Measurements from ENCODE around the gene ETV2. TPM values are rescaled to one million over a fixed set of nuclear protein-coding genes. Genes with fewer than 3 reads are reported as not detected.
"Not testable (repeated sequence)": the region's sequence is repeated elsewhere in the genome, so short reads cannot be mapped to it uniquely, and the experiment has no call there.

The ETV2 gene
- total RNA-seq, result under 1 TPM in 3 of 5 experiments, not detected in 2; 0.56 to 0.71 (median 0.70) TPM
- polyA plus RNA-seq, result under 1 TPM; 0.61 to 0.89 TPM
- total RNA-seq, result not detected

GRCh38 chr19:35641515-35642151, at the start of gene ETV2:
Gene ETV2, plus strand, starts transcription at chr19:35641745. Its CDS starts 716 bp downstream, at chr19:35642461.
- Histone ChIP-seq H3K27me3 (ENCODE audit: control insufficient read depth in 2 of 2, insufficient read depth in 2 of 2, low read length in 2 of 2) (no peaks in the 10 kb centered on the region), H3K36me3 (ENCODE audit: control insufficient read depth in 2 of 3, insufficient read depth in 3 of 3, low read length in 3 of 3) (peaks cover 0 to 22% (median 0%) of the 10 kb centered on the region in 3 experiments), H3K4me1 (ENCODE audit: control insufficient read depth in 2 of 2, insufficient read depth in 2 of 2, low read length in 2 of 2) (peaks cover 18 to 28% of the 10 kb centered on the region in 2 donors), H3K9me3 (ENCODE audit: control insufficient read depth in 2 of 3, low read length in 3 of 3) (no peaks in the 10 kb centered on the region), H3K27ac (ENCODE audit: low read depth, low read length) (no peak within 1 kb of the TSS), H3K4me3 (ENCODE audit: low read length) (no peak within 1 kb of the TSS)
- peak in 3 of 9 donors; percentile 21 to 64 (median 51) for DNase-seq
- no peaks in the 10 kb centered on the region for H3K27me3 Mint-ChIP-seq
- peaks cover 0 to 12% (median 4%) of the 10 kb centered on the region in 5 donors for H3K36me3 Mint-ChIP-seq
- ChIA-PET CTCF (no interaction called here), POLR2A (interaction anchor here (3.6 kb wide), 1 partner anchor 29 kb away, joined by 16 read pairs; the partner anchor contains the start of gene HAUS5)
- H3K4me1 Mint-ChIP-seq, result peaks cover 12 to 32% (median 27%) of the 10 kb centered on the region in 7 donors
- intact Hi-C loops (cut with micrococcal nuclease), result loop anchor here (5.0 to 10.0 kb wide), 4 partner anchors 377 to 733 kb away; partner anchors contain the start of genes FXYD7 (in 1 of the 2), THAP8 (in 1 of the 2), USF2 (in 1 of the 2) and WDR62 (in 1 of the 2)
- peak within 1 kb of the TSS; percentile 42 to 94 (median 88) for H3K4me3 Mint-ChIP-seq
- peak within 1 kb of the TSS in 5 of 9 donors; percentile 39 to 83 (median 68) for H3K27ac Mint-ChIP-seq
- ATAC-seq, result no peak
- no peaks in the 10 kb centered on the region for H3K9me3 Mint-ChIP-seq

GRCh38 chr19:35592226-35592625, 49.3 kb upstream of the ETV2 start:
- ATAC-seq (no peak), DNase-seq (peak in 5 of 9 donors; percentile 22 to 44 (median 35))
- Mint-ChIP-seq H3K4me3 (no peak overlapping the region), H3K27ac (no peak overlapping the region), H3K36me3 (no peaks in the 10 kb centered on the region), H3K4me1 (peaks cover 0 to 10% (median 3%) of the 10 kb centered on the region in 7 donors), H3K9me3 (no peaks in the 10 kb centered on the region), H3K27me3 (peaks cover 0 to 9% (median 5%) of the 10 kb centered on the region in 5 donors)
- Histone ChIP-seq H3K4me3 (ENCODE audit: low read length) (no peak overlapping the region), H3K9me3 (ENCODE audit: control insufficient read depth in 2 of 3, low read length in 3 of 3) (no peaks in the 10 kb centered on the region), H3K36me3 (ENCODE audit: control insufficient read depth in 2 of 3, insufficient read depth in 3 of 3, low read length in 3 of 3) (no peaks in the 10 kb centered on the region), H3K4me1 (ENCODE audit: control insufficient read depth in 2 of 2, insufficient read depth in 2 of 2, low read length in 2 of 2) (no peaks in the 10 kb centered on the region), H3K27ac (ENCODE audit: low read depth, low read length) (no peak overlapping the region), H3K27me3 (ENCODE audit: control insufficient read depth in 2 of 2, insufficient read depth in 2 of 2, low read length in 2 of 2) (no peaks in the 10 kb centered on the region)
- intact Hi-C loops (cut with micrococcal nuclease), result loop anchor here (1.0 to 5.0 kb wide), 3 partner anchors 43 to 82 kb away; partner anchors contain the start of gene TMEM147 (in 1 of the 2)
- ChIA-PET CTCF (interaction anchor here (0.6 to 1.8 kb wide), 5 partner anchors 11 to 507 kb away, joined by 3 to 5 read pairs (median 4); no protein-coding TSS in a partner anchor), POLR2A (interaction anchor here (0.6 to 0.7 kb wide), 2 partner anchors 173 to 1406 kb away, joined by 3 read pairs; no protein-coding TSS in a partner anchor)

GRCh38 chr19:35595026-35595425, 46.5 kb upstream of the ETV2 start:
- H3K4me3 ChIP-seq (ENCODE audit: low read length); H3K27me3 ChIP-seq (ENCODE audit: control insufficient read depth in 2 of 2, insufficient read depth in 2 of 2, low read length in 2 of 2); intact Hi-C loops (cut with micrococcal nuclease); H3K4me1 ChIP-seq (ENCODE audit: control insufficient read depth in 2 of 2, insufficient read depth in 2 of 2, low read length in 2 of 2); H3K4me3 Mint-ChIP-seq; H3K36me3 Mint-ChIP-seq; DNase-seq; H3K9me3 Mint-ChIP-seq; H3K27ac Mint-ChIP-seq; ATAC-seq; H3K36me3 ChIP-seq (ENCODE audit: control insufficient read depth in 2 of 3, insufficient read depth in 3 of 3, low read length in 3 of 3); POLR2A ChIA-PET; H3K27ac ChIP-seq (ENCODE audit: low read depth, low read length); H3K9me3 ChIP-seq (ENCODE audit: control insufficient read depth in 2 of 3, low read length in 3 of 3): not testable (repeated sequence)
- Mint-ChIP-seq H3K4me1 (peaks cover 0 to 10% (median 3%) of the 10 kb centered on the region in 7 donors), H3K27me3 (peaks cover 0 to 11% (median 8%) of the 10 kb centered on the region in 5 donors)
- CTCF ChIA-PET, result interaction anchor here (0.6 kb wide), 1 partner anchor 10 kb away, joined by 5 read pairs; no protein-coding TSS in a partner anchor

- POLR2A ChIA-PET, result no interaction called here
- H3K36me3 ChIP-seq (ENCODE audit: control insufficient read depth in 2 of 3, insufficient read depth in 3 of 3, low read length in 3 of 3), result no peaks in the 10 kb centered on the region
- intact Hi-C loops (cut with micrococcal nuclease), result no loop called here
- H3K4me1 Mint-ChIP-seq, result peaks cover 0 to 10% (median 3%) of the 10 kb centered on the region in 7 donors
- no peak overlapping the region for H3K27ac ChIP-seq (ENCODE audit: low read depth, low read length)
- ATAC-seq (no peak), DNase-seq (no peak)
- H3K27ac Mint-ChIP-seq, result no peak overlapping the region
- no peaks in the 10 kb centered on the region for H3K36me3 Mint-ChIP-seq
- H3K4me3 ChIP-seq (ENCODE audit: low read length), result no peak overlapping the region
- peaks cover 0 to 13% (median 9%) of the 10 kb centered on the region in 5 donors for H3K27me3 Mint-ChIP-seq
- CTCF ChIA-PET, result interaction anchor here (1.1 kb wide), 1 partner anchor 11 kb away, joined by 3 read pairs; no protein-coding TSS in a partner anchor
- H3K4me1 ChIP-seq (ENCODE audit: control insufficient read depth in 2 of 2, insufficient read depth in 2 of 2, low read length in 2 of 2), result no peaks in the 10 kb centered on the region
- H3K27me3 ChIP-seq (ENCODE audit: control insufficient read depth in 2 of 2, insufficient read depth in 2 of 2, low read length in 2 of 2), result no peaks in the 10 kb centered on the region
- H3K9me3 Mint-ChIP-seq, result peaks cover 0 to 2% (median 0%) of the 10 kb centered on the region in 11 donors
- no peaks in the 10 kb centered on the region for H3K9me3 ChIP-seq (ENCODE audit: control insufficient read depth in 2 of 3, low read length in 3 of 3)
- H3K4me3 Mint-ChIP-seq, result no peak overlapping the region
Measured at GRCh38 chr19:35595928-35596327, 45.6 kb upstream of the ETV2 start.

- Histone ChIP-seq H3K4me1 (ENCODE audit: control insufficient read depth in 2 of 2, insufficient read depth in 2 of 2, low read length in 2 of 2) (no peaks in the 10 kb centered on the region), H3K27ac (ENCODE audit: low read depth, low read length) (no peak overlapping the region), H3K27me3 (ENCODE audit: control insufficient read depth in 2 of 2, insufficient read depth in 2 of 2, low read length in 2 of 2) (no peaks in the 10 kb centered on the region), H3K9me3 (ENCODE audit: control insufficient read depth in 2 of 3, low read length in 3 of 3) (no peaks in the 10 kb centered on the region), H3K4me3 (ENCODE audit: low read length) (no peak overlapping the region), H3K36me3 (ENCODE audit: control insufficient read depth in 2 of 3, insufficient read depth in 3 of 3, low read length in 3 of 3) (no peaks in the 10 kb centered on the region)
- ChIA-PET POLR2A (no interaction called here), CTCF (interaction anchor here (1.1 kb wide), 1 partner anchor 10 kb away, joined by 3 read pairs; no protein-coding TSS in a partner anchor)
- Mint-ChIP-seq H3K27me3 (peaks cover 0 to 14% (median 9%) of the 10 kb centered on the region in 5 donors), H3K27ac (peak overlapping the region in 1 of 9 donors; percentile 75), H3K9me3 (peaks cover 0 to 2% (median 0%) of the 10 kb centered on the region in 11 donors), H3K36me3 (peaks cover 0 to 3% (median 0%) of the 10 kb centered on the region in 5 donors), H3K4me1 (peaks cover 0 to 10% (median 3%) of the 10 kb centered on the region in 7 donors), H3K4me3 (no peak overlapping the region)
- DNase-seq, result no peak
- no peak for ATAC-seq
- intact Hi-C loops (cut with micrococcal nuclease), result no loop called here
Measured at GRCh38 chr19:35596366-35596999, 45.1 kb upstream of the ETV2 start.

GRCh38 chr19:35601971-35602370, 39.6 kb upstream of the ETV2 start:
- DNase-seq (no peak), ATAC-seq (no peak)
- Histone ChIP-seq H3K36me3 (ENCODE audit: control insufficient read depth in 2 of 3, insufficient read depth in 3 of 3, low read length in 3 of 3) (no peaks in the 10 kb centered on the region), H3K9me3 (ENCODE audit: control insufficient read depth in 2 of 3, low read length in 3 of 3) (no peaks in the 10 kb centered on the region), H3K27me3 (ENCODE audit: control insufficient read depth in 2 of 2, insufficient read depth in 2 of 2, low read length in 2 of 2) (no peaks in the 10 kb centered on the region), H3K4me3 (ENCODE audit: low read length) (no peak overlapping the region), H3K27ac (ENCODE audit: low read depth, low read length) (no peak overlapping the region), H3K4me1 (ENCODE audit: control insufficient read depth in 2 of 2, insufficient read depth in 2 of 2, low read length in 2 of 2) (no peaks in the 10 kb centered on the region)
- ChIA-PET CTCF (no interaction called here), POLR2A (no interaction called here)
- H3K27me3 Mint-ChIP-seq, result peaks cover 0 to 13% (median 0%) of the 10 kb centered on the region in 5 donors
- peaks cover 0 to 5% (median 0%) of the 10 kb centered on the region in 11 donors for H3K9me3 Mint-ChIP-seq
- H3K27ac Mint-ChIP-seq, result no peak overlapping the region
- intact Hi-C loops (cut with micrococcal nuclease), result no loop called here
- no peak overlapping the region for H3K4me3 Mint-ChIP-seq
- H3K36me3 Mint-ChIP-seq, result peaks cover 0 to 3% (median 0%) of the 10 kb centered on the region in 5 donors
- no peaks in the 10 kb centered on the region for H3K4me1 Mint-ChIP-seq
